Lower leg skin (tissue), 3 donors: ENCODE results near the gene DOCK11.

ENCODE experiments used
- POLR2A ChIP-seq, 2 donors: fragments of 450-650 bp; IDR thresholded peaks; one replicate each; pipeline ENCODE4 v1.6.1; 2016 to 2017; ENCODE audit warnings: antibody characterized with exemption in 2 of 2, mild to moderate bottlenecking in 1 of 2, moderate library complexity in 1 of 2
- TF ChIP-seq, protein P1 (sequence below), 3 donors: fragments of 450-650 bp; IDR thresholded peaks; one replicate each; pipeline ENCODE4 v1.5.1; 2016; ENCODE audit warnings: antibody characterized with exemption in 3 of 3, mild to moderate bottlenecking in 3 of 3, moderate library complexity in 2 of 3

GRCh38 chrX:118727686-118728339, 232.2 kb downstream of the DOCK11 start:
- TF ChIP-seq POLR2A (IDR thresholded peaks at IDR 0.05): no peak
- TF ChIP-seq, protein P1, sequence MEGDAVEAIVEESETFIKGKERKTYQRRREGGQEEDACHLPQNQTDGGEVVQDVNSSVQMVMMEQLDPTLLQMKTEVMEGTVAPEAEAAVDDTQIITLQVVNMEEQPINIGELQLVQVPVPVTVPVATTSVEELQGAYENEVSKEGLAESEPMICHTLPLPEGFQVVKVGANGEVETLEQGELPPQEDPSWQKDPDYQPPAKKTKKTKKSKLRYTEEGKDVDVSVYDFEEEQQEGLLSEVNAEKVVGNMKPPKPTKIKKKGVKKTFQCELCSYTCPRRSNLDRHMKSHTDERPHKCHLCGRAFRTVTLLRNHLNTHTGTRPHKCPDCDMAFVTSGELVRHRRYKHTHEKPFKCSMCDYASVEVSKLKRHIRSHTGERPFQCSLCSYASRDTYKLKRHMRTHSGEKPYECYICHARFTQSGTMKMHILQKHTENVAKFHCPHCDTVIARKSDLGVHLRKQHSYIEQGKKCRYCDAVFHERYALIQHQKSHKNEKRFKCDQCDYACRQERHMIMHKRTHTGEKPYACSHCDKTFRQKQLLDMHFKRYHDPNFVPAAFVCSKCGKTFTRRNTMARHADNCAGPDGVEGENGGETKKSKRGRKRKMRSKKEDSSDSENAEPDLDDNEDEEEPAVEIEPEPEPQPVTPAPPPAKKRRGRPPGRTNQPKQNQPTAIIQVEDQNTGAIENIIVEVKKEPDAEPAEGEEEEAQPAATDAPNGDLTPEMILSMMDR (IDR thresholded peaks at IDR 0.05): no peak
